Measurements from ENCODE around the gene FAM184A. TPM values are rescaled to one million over a fixed set of nuclear protein-coding genes. Genes with fewer than 3 reads are reported as not detected.
A peak's percentile ranks its signal among the peaks of the same experiment; 100 is the strongest.

Gene FAM184A, protein sequence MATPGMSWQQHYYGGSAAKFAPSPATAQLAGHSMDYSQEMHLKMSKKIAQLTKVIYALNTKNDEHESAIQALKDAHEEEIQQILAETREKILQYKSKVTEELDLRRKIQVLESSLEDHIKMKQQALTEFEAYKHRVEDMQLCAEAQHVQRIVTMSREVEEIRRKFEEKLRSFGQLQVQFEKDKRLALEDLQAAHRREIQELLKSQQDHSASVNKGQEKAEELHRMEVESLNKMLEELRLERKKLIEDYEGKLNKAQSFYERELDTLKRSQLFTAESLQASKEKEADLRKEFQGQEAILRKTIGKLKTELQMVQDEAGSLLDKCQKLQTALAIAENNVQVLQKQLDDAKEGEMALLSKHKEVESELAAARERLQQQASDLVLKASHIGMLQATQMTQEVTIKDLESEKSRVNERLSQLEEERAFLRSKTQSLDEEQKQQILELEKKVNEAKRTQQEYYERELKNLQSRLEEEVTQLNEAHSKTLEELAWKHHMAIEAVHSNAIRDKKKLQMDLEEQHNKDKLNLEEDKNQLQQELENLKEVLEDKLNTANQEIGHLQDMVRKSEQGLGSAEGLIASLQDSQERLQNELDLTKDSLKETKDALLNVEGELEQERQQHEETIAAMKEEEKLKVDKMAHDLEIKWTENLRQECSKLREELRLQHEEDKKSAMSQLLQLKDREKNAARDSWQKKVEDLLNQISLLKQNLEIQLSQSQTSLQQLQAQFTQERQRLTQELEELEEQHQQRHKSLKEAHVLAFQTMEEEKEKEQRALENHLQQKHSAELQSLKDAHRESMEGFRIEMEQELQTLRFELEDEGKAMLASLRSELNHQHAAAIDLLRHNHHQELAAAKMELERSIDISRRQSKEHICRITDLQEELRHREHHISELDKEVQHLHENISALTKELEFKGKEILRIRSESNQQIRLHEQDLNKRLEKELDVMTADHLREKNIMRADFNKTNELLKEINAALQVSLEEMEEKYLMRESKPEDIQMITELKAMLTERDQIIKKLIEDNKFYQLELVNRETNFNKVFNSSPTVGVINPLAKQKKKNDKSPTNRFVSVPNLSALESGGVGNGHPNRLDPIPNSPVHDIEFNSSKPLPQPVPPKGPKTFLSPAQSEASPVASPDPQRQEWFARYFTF
- not detected in 2 replicates for total RNA-seq (2014; rRNA removed; shearing (Covaris generic))
- total RNA-seq (2022): not detected in 2 replicates
- Bru-seq, nascent RNA: percentile 1 among the genes with signal in this experiment
- BruChase-seq, experiment 1, labeled RNA remaining after a 6-hour chase: percentile 3 among the genes with signal in this experiment
- BruChase-seq, experiment 2, labeled RNA remaining after a 2-hour chase: percentile 5 among the genes with signal in this experiment
- long read RNA-seq: 0 reads

DNA sequence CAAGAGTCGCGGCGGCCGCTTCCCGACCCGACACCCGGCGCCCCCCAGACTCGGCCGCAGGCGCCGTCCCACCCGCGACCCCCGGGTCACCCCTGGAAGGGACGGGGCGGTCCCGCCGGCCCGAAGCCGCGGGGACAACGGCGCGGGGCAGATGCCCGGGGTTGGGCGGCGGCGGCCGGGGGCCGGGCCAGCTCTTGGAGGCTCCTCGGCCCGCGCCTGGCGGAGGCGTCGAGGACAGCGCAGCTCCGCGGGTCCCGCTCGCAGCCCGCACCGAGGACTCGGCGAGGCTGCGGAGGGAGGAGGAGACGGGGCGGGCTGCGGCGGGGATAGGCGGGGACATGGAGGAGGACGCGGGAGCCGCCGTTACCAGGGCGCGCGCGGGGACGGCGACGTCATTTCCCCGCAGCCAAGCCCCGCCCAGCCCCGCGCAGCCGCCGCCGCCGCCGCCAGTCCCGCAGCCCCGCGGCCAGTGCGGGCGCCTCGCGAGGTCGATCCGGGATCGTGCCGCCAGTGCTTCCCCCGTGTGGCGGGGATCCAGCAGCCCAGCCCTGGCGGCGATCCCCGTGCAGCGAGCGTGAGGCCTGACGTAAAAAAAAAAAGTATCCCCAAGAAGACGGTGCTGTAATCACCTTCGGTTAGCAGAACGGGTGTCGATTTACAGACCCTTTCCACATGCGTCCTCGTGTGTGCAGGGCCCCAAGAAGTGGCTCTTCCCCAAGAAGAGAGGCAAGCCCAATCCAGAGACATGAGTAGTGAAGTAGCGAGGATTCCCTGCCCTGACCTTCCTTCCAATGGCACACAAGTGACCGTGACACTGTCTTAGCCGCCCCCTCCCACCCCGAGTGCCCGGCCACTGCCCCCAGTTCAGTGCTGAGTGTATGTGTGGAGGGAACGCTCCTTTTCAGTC, at the start of gene FAM184A:
FAM184A (minus strand) TSS at position 289 of the 907 bp plus-strand sequence. CDS start 365 bp downstream, outside the sequence.
- Histone ChIP-seq H3K9me3 (ENCODE audit: low read length) (peaks cover 10% of the 10 kb centered on the region; the same call in 1 of the 2 replicates), H2AFZ (ENCODE audit: low read length) (no peak within 1 kb of the TSS), H3K4me2 (ENCODE audit: low read length) (peak within 1 kb of the TSS; percentile 35; the same call in 1 of the 2 replicates), H3K79me2 (ENCODE audit: insufficient read depth, low read depth, low read length) (no peaks in the 10 kb centered on the region), H4K20me1 (ENCODE audit: insufficient read depth, low read length) (no peaks in the 10 kb centered on the region), H3K36me3 (ENCODE audit: insufficient read depth, low read length) (no peaks in the 10 kb centered on the region), H3K27ac (ENCODE audit: low read depth, low read length, poor library complexity, severe bottlenecking) (no peak within 1 kb of the TSS), H3K4me1 (ENCODE audit: insufficient read depth, low read length, poor library complexity, severe bottlenecking) (no peaks in the 10 kb centered on the region), H3K9me2 (ENCODE audit: insufficient read depth, low read length) (no peaks in the 10 kb centered on the region), H3K4me3 (ENCODE audit: low read depth, low read length, poor library complexity, severe bottlenecking) (no peak within 1 kb of the TSS)
- intact Hi-C loops (cut with micrococcal nuclease; ENCODE audit: unreplicated experiment): no loop called here
- DNase-seq (ENCODE audit: low spot score): no peak
- TF ChIP-seq EZH2phosphoT487 (IDR thresholded peaks at IDR 0.05; ENCODE audit: borderline replicate concordance, low read depth, low read length): no peak
- TF ChIP-seq CTCF (conservative IDR thresholded peaks at IDR 0.05; ENCODE audit: low read length): no peak
- no TSS peak for BruUV-seq (replicated peaks)
- ChIA-PET POLR2A (interaction anchor here (0.6 kb wide), 1 partner anchor 591 kb away, joined by 3 read pairs; no protein-coding TSS in a partner anchor), CTCF (ENCODE audit: unreplicated experiment) (no interaction called here)

DNA sequence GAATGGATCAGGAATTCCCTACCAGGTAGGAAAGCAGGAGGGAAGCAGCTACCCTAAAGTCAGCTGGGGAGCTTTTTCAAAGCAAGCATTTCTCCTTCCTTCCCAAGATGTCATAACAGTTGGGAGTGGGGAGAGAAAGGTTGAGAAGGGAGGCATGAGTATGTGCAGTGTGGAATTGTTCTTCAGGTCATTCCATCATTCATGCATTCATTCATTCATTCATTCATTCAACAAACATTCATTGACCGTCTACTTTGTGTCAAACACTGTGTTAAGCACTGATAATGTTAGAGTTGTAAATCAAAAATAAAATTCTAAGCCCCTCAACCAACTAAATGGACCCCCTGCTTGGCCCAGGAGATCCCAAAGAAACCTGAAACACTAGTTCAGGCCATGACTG, 49.2 kb upstream of the FAM184A start:
- H3K79me2 ChIP-seq (ENCODE audit: insufficient read depth, low read depth, low read length): no peaks in the 10 kb centered on the region
- no peaks in the 10 kb centered on the region for H3K4me1 ChIP-seq (ENCODE audit: insufficient read depth, low read length, poor library complexity, severe bottlenecking)
- intact Hi-C loops (cut with micrococcal nuclease; ENCODE audit: unreplicated experiment): no loop called here
- H3K4me2 ChIP-seq (ENCODE audit: low read length): no peak overlapping the region
- no peaks in the 10 kb centered on the region for H3K36me3 ChIP-seq (ENCODE audit: insufficient read depth, low read length)
- no peak for DNase-seq (ENCODE audit: low spot score)
- no peaks in the 10 kb centered on the region for H4K20me1 ChIP-seq (ENCODE audit: insufficient read depth, low read length)
- H2AFZ ChIP-seq (ENCODE audit: low read length): no peak overlapping the region
- no peak overlapping the region for H3K4me3 ChIP-seq (ENCODE audit: low read depth, low read length, poor library complexity, severe bottlenecking)
- H3K9me3 ChIP-seq (ENCODE audit: low read length): no peaks in the 10 kb centered on the region
- H3K27ac ChIP-seq (ENCODE audit: low read depth, low read length, poor library complexity, severe bottlenecking): no peak overlapping the region
- ChIA-PET POLR2A (no interaction called here), CTCF (ENCODE audit: unreplicated experiment) (no interaction called here)
- TF ChIP-seq EZH2phosphoT487 (IDR thresholded peaks at IDR 0.05; ENCODE audit: borderline replicate concordance, low read depth, low read length) (no peak), CTCF (conservative IDR thresholded peaks at IDR 0.05; ENCODE audit: low read length) (no peak)
- H3K9me2 ChIP-seq (ENCODE audit: insufficient read depth, low read length): no peaks in the 10 kb centered on the region
- BruUV-seq (replicated peaks): no TSS peak

Measured in OCI-LY7 (cell line).